ENCODE results near the gene LCN15.
A peak's percentile ranks its signal among the peaks of the same experiment; 100 is the strongest.
"Not testable (repeated sequence)": the region's sequence is repeated elsewhere in the genome, so short reads cannot be mapped to it uniquely, and the experiment has no call there.

LCN15 gene

GRCh38 chr9:136756836-136757235 is 7.5 kb downstream of the LCN15 start:
- peaks cover 0 to 4% (median 0%) of the 10 kb centered on the region in 5 donors for H3K4me1 ChIP-seq (ENCODE audit: control insufficient read depth in 5 of 5, insufficient read depth in 5 of 5, low read length in 5 of 5)
- no peak overlapping the region for H3K4me3 ChIP-seq (ENCODE audit: low read depth in 1 of 5, low read length in 5 of 5)
- H3K36me3 ChIP-seq (ENCODE audit: control insufficient read depth in 5 of 5, insufficient read depth in 5 of 5, low read length in 5 of 5) = no peaks in the 10 kb centered on the region
- H3K27me3 ChIP-seq (ENCODE audit: control insufficient read depth in 5 of 5, insufficient read depth in 4 of 5, low read length in 5 of 5) = peaks cover 0 to 9% (median 0%) of the 10 kb centered on the region in 5 donors
- peaks cover 0 to 21% (median 16%) of the 10 kb centered on the region in 5 donors for H3K9me3 ChIP-seq (ENCODE audit: control insufficient read depth in 5 of 5, low read length in 5 of 5)
- H3K9ac ChIP-seq (ENCODE audit: low read length in 5 of 5) = no peak overlapping the region
- no peak overlapping the region for H3K27ac ChIP-seq (ENCODE audit: low read depth, low read length)

DNA sequence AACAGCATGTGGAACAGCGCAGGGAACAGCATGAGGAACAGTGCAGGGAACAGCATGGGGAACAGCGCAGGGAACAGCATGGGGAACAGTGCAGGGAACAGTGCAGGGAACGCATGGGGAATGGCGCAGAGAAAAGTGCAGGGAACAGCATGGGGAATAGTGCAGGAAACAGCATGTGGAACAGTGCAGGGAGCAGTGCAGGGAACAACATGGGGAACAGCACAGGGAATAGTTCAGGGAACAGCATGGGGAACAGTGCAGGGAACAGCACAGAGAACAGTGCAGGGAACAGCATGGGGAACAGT is 8.2 kb downstream of the LCN15 start:
- Histone ChIP-seq H3K27ac (ENCODE audit: low read depth, low read length) (no peak overlapping the region), H3K9me3 (ENCODE audit: control insufficient read depth in 5 of 5, low read length in 5 of 5) (peaks cover 0 to 28% (median 23%) of the 10 kb centered on the region in 5 donors), H3K4me3 (ENCODE audit: low read depth in 1 of 5, low read length in 5 of 5) (peak overlapping the region in 1 of 5 donors; percentile 8), H3K36me3 (ENCODE audit: control insufficient read depth in 5 of 5, insufficient read depth in 5 of 5, low read length in 5 of 5) (no peaks in the 10 kb centered on the region), H3K27me3 (ENCODE audit: control insufficient read depth in 5 of 5, insufficient read depth in 4 of 5, low read length in 5 of 5) (peaks cover 0 to 9% (median 0%) of the 10 kb centered on the region in 5 donors), H3K9ac (ENCODE audit: low read length in 5 of 5) (no peak overlapping the region), H3K4me1 (ENCODE audit: control insufficient read depth in 5 of 5, insufficient read depth in 5 of 5, low read length in 5 of 5) (peaks cover 0 to 4% (median 0%) of the 10 kb centered on the region in 5 donors)

DNA sequence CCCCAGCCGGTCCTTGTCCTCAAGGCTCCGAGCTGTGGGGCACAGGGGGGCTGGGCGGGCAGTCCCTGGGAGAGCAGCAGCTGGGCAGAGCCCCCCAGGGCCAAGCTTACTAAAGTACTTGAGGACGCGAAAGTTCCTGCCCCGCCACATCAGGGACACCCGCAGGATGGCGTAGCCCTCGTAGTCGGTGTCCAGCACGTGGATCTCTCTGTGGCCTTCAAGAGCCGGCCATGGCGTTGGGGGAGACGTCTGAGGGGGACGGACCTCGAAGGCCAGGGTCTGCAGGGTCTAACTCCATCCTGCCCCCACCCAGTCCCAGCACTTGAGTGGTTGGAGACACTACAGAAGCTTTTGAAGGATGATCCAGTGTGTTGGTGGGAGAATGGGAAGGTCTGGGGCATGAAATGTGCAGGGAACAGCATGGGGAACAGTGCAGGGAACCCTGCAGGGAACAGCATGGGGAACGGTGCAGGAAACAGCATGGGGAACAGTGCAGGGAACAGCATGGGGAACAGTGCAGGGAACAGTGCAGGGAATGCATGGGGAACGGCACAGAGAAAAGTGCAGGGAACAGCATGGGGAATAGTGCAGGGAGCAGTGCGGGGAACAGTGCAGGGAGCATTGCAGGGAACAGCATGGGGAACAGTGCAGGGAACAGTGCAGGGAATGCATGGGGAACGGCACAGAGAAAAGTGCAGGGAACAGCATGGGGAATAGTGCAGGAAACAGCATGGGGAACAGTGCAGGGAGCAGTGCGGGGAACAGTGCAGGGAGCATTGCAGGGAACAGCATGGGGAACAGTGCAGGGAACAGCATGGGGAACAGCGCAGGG is 8.8 kb downstream of the LCN15 start:
- H3K4me3 ChIP-seq (ENCODE audit: low read depth in 1 of 5, low read length in 5 of 5); H3K9ac ChIP-seq (ENCODE audit: low read length in 5 of 5); H3K4me1 ChIP-seq (ENCODE audit: control insufficient read depth in 5 of 5, insufficient read depth in 5 of 5, low read length in 5 of 5): not testable (repeated sequence)

DNA sequence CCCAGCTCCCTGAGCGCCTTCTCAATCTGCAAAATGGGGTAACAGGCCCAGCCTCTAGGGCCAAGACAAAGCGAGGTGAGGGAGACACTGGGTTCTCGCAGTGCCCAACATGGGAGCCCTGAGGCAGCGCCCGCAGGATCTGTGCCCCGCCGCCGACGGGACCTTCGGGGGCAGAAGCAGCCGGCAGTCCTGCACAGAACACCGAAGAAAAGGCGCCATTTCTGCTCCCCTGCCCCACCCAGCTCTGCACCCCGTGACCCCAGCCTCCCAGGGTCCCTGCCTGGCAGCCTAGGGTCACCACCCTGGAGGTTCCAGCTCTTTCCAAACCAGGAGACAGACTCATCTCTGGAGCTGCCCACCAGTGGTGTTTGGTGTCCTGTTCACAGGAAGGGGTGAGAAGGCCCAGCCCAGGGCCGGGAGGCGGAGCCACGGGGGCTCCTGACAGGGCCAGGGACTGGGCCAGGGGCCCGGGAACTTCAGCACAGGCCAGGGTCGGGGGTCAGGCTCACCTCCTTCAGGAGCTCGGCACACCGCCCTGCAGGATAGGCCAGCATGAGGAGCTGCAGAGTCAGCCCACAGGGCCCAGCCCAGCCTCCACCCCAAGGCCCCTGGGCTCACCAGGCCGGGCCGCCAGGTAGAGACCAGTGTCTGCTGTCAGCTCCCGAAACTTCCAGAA is 9.6 kb downstream of the LCN15 start:
- peaks cover 0 to 5% (median 0%) of the 10 kb centered on the region in 5 donors for H3K27me3 ChIP-seq (ENCODE audit: control insufficient read depth in 5 of 5, insufficient read depth in 4 of 5, low read length in 5 of 5)
- peaks cover 0 to 28% (median 23%) of the 10 kb centered on the region in 5 donors for H3K9me3 ChIP-seq (ENCODE audit: control insufficient read depth in 5 of 5, low read length in 5 of 5)
- H3K27ac ChIP-seq (ENCODE audit: low read depth, low read length) = no peak overlapping the region
- H3K4me3 ChIP-seq (ENCODE audit: low read depth in 1 of 5, low read length in 5 of 5) = no peak overlapping the region
- peaks cover 0 to 5% (median 0%) of the 10 kb centered on the region in 5 donors for H3K4me1 ChIP-seq (ENCODE audit: control insufficient read depth in 5 of 5, insufficient read depth in 5 of 5, low read length in 5 of 5)
- no peaks in the 10 kb centered on the region for H3K36me3 ChIP-seq (ENCODE audit: control insufficient read depth in 5 of 5, insufficient read depth in 5 of 5, low read length in 5 of 5)
- no peak overlapping the region for H3K9ac ChIP-seq (ENCODE audit: low read length in 5 of 5)

More for the DNA sequence above, 8.8 kb downstream of the LCN15 start:
- H3K27me3 ChIP-seq (ENCODE audit: control insufficient read depth in 5 of 5, insufficient read depth in 4 of 5, low read length in 5 of 5); H3K36me3 ChIP-seq (ENCODE audit: control insufficient read depth in 5 of 5, insufficient read depth in 5 of 5, low read length in 5 of 5); H3K27ac ChIP-seq (ENCODE audit: low read depth, low read length): not testable (repeated sequence)
- H3K9me3 ChIP-seq (ENCODE audit: control insufficient read depth in 5 of 5, low read length in 5 of 5) = peaks cover 0 to 28% (median 23%) of the 10 kb centered on the region in 5 donors

GRCh38 chr9:136754059-136754572 is 10.2 kb downstream of the LCN15 start:
- H3K27ac ChIP-seq (ENCODE audit: low read depth, low read length) = no peak overlapping the region
- H3K9ac ChIP-seq (ENCODE audit: low read length in 5 of 5) = no peak overlapping the region
- H3K4me3 ChIP-seq (ENCODE audit: low read depth in 1 of 5, low read length in 5 of 5) = no peak overlapping the region
- peaks cover 0 to 11% (median 3%) of the 10 kb centered on the region in 5 donors for H3K4me1 ChIP-seq (ENCODE audit: control insufficient read depth in 5 of 5, insufficient read depth in 5 of 5, low read length in 5 of 5)
- peaks cover 0 to 5% (median 0%) of the 10 kb centered on the region in 5 donors for H3K27me3 ChIP-seq (ENCODE audit: control insufficient read depth in 5 of 5, insufficient read depth in 4 of 5, low read length in 5 of 5)
- H3K9me3 ChIP-seq (ENCODE audit: control insufficient read depth in 5 of 5, low read length in 5 of 5) = peaks cover 0 to 28% (median 23%) of the 10 kb centered on the region in 5 donors
- no peaks in the 10 kb centered on the region for H3K36me3 ChIP-seq (ENCODE audit: control insufficient read depth in 5 of 5, insufficient read depth in 5 of 5, low read length in 5 of 5)

DNA sequence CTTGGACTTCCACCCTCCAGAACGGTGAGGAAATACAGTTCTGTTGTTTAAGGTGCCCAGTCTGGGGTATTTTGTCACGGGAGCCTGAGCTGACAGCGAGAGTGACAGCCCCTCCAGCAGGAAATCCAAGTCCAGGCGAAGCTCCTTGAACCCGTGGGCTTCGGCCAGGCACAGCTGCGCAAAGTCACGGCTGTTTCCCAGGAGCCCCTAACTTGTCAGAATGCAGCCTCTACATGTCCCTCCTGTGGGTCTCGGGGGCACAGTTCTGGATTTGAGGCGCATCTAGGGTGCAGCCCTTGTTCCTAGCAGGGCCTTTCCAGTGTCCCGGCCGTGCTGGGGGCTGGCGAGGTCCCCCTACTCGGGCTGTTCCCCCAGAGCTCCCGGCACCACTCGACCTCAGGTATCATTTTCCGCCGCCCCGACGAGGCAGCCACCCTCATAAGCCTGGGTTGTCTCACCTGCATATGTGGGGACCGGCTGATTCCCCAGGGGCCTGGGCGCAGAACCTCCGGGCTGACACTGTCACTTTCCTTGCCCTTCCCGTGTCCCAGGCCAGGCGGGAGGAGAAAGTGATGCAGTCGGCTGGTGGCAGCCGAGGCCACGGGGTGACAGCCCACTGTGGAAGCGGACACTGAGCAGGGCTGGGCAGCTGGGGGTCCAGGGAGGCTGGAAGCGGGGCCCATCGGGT is 10.8 kb downstream of the LCN15 start:
- Histone ChIP-seq H3K4me3 (ENCODE audit: low read depth in 1 of 5, low read length in 5 of 5) (no peak overlapping the region), H3K9ac (ENCODE audit: low read length in 5 of 5) (no peak overlapping the region), H3K36me3 (ENCODE audit: control insufficient read depth in 5 of 5, insufficient read depth in 5 of 5, low read length in 5 of 5) (no peaks in the 10 kb centered on the region), H3K27me3 (ENCODE audit: control insufficient read depth in 5 of 5, insufficient read depth in 4 of 5, low read length in 5 of 5) (peaks cover 0 to 5% (median 0%) of the 10 kb centered on the region in 5 donors), H3K9me3 (ENCODE audit: control insufficient read depth in 5 of 5, low read length in 5 of 5) (peaks cover 0 to 28% (median 23%) of the 10 kb centered on the region in 5 donors), H3K27ac (ENCODE audit: low read depth, low read length) (no peak overlapping the region), H3K4me1 (ENCODE audit: control insufficient read depth in 5 of 5, insufficient read depth in 5 of 5, low read length in 5 of 5) (peaks cover 0 to 17% (median 5%) of the 10 kb centered on the region in 5 donors)

GRCh38 chr9:136751814-136752213 is 12.5 kb downstream of the LCN15 start:
- peaks cover 0 to 3% (median 0%) of the 10 kb centered on the region in 5 donors for H3K27me3 ChIP-seq (ENCODE audit: control insufficient read depth in 5 of 5, insufficient read depth in 4 of 5, low read length in 5 of 5)
- H3K36me3 ChIP-seq (ENCODE audit: control insufficient read depth in 5 of 5, insufficient read depth in 5 of 5, low read length in 5 of 5) = no peaks in the 10 kb centered on the region
- peaks cover 0 to 23% (median 8%) of the 10 kb centered on the region in 5 donors for H3K4me1 ChIP-seq (ENCODE audit: control insufficient read depth in 5 of 5, insufficient read depth in 5 of 5, low read length in 5 of 5)
- H3K9ac ChIP-seq (ENCODE audit: low read length in 5 of 5) = no peak overlapping the region
- H3K4me3 ChIP-seq (ENCODE audit: low read depth in 1 of 5, low read length in 5 of 5) = no peak overlapping the region
- peaks cover 0 to 28% (median 23%) of the 10 kb centered on the region in 5 donors for H3K9me3 ChIP-seq (ENCODE audit: control insufficient read depth in 5 of 5, low read length in 5 of 5)
- H3K27ac ChIP-seq (ENCODE audit: low read depth, low read length) = no peak overlapping the region

DNA sequence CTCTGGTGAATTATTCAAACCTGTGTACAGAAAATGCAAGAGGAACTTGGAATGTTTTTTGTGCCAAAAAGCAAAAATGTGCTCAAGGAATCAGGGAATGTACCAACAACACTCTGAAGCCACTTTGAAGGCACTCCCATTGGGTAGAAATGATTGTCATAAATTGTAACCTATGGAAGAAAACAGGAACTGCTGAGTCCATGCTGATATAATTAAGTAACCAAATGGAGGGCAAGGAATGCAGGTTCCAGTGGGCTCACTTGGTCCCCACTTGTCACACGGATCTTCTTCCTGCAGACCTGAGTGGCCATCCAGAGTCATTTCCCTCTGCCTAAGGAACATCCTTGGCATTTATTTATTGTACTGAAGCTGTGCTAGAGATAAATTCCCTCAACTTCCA is 13.1 kb downstream of the LCN15 start:
- peaks cover 0 to 3% (median 0%) of the 10 kb centered on the region in 5 donors for H3K27me3 ChIP-seq (ENCODE audit: control insufficient read depth in 5 of 5, insufficient read depth in 4 of 5, low read length in 5 of 5)
- H3K9me3 ChIP-seq (ENCODE audit: control insufficient read depth in 5 of 5, low read length in 5 of 5) = peaks cover 0 to 27% (median 21%) of the 10 kb centered on the region in 5 donors
- no peaks in the 10 kb centered on the region for H3K36me3 ChIP-seq (ENCODE audit: control insufficient read depth in 5 of 5, insufficient read depth in 5 of 5, low read length in 5 of 5)
- no peak overlapping the region for H3K4me3 ChIP-seq (ENCODE audit: low read depth in 1 of 5, low read length in 5 of 5)
- H3K27ac ChIP-seq (ENCODE audit: low read depth, low read length) = no peak overlapping the region
- no peak overlapping the region for H3K9ac ChIP-seq (ENCODE audit: low read length in 5 of 5)
- peaks cover 0 to 28% (median 8%) of the 10 kb centered on the region in 5 donors for H3K4me1 ChIP-seq (ENCODE audit: control insufficient read depth in 5 of 5, insufficient read depth in 5 of 5, low read length in 5 of 5)

GRCh38 chr9:136750526-136750925 is 13.8 kb downstream of the LCN15 start:
- peaks cover 0 to 32% (median 8%) of the 10 kb centered on the region in 5 donors for H3K4me1 ChIP-seq (ENCODE audit: control insufficient read depth in 5 of 5, insufficient read depth in 5 of 5, low read length in 5 of 5)
- peaks cover 0 to 19% (median 14%) of the 10 kb centered on the region in 5 donors for H3K9me3 ChIP-seq (ENCODE audit: control insufficient read depth in 5 of 5, low read length in 5 of 5)
- H3K9ac ChIP-seq (ENCODE audit: low read length in 5 of 5) = no peak overlapping the region
- peaks cover 0 to 3% (median 0%) of the 10 kb centered on the region in 5 donors for H3K27me3 ChIP-seq (ENCODE audit: control insufficient read depth in 5 of 5, insufficient read depth in 4 of 5, low read length in 5 of 5)
- no peak overlapping the region for H3K4me3 ChIP-seq (ENCODE audit: low read depth in 1 of 5, low read length in 5 of 5)
- H3K27ac ChIP-seq (ENCODE audit: low read depth, low read length) = no peak overlapping the region
- no peaks in the 10 kb centered on the region for H3K36me3 ChIP-seq (ENCODE audit: control insufficient read depth in 5 of 5, insufficient read depth in 5 of 5, low read length in 5 of 5)

All from subcutaneous abdominal adipose tissue (tissue), 5 donors.